MCF 10A (cell line): ENCODE data around the gene BCR. TPM values are rescaled to one million over a fixed set of nuclear protein-coding genes. Genes with fewer than 3 reads are reported as not detected.

Experiments used
- BruUV-seq: library from RNA; stranded (reverse); fragments of 400-500 nt; replicated peaks from 2 replicates; lab custom pipeline; 2021; lab: Mats Ljungman, UMichigan
- CTCF ChIA-PET: fragments of 300-600 bp; sonication (Branson Sonifier 250); formaldehyde crosslinking; extraction: SDS; loops from one replicate; lab custom pipeline; 2021; ENCODE audit warnings: antibody characterized with exemption, inconsistent platforms; lab: Yijun Ruan, JAX
- POLR2A ChIA-PET: fragments of 300-600, 350-650 bp; sonication (Branson Sonifier 250); formaldehyde crosslinking; extraction: SDS; loops from one replicate; lab custom pipeline; 2020; ENCODE audit warnings: antibody characterized with exemption, inconsistent platforms; lab: Yijun Ruan, JAX
- DNase-seq: peaks from one replicate; pipeline ENCODE4 v3.0.0-alpha.2; 2018; ENCODE audit not compliant: unreplicated experiment
- H3K27ac Mint-ChIP-seq: one replicate; pipeline ENCODE4 v1.8.0; 2022; ENCODE audit warnings: mild to moderate bottlenecking, low read depth, mixed read lengths; ENCODE audit not compliant: unreplicated experiment
- H3K27me3 Mint-ChIP-seq: one replicate; pipeline ENCODE4 v1.8.0; 2022; ENCODE audit warnings: mixed read lengths; ENCODE audit not compliant: insufficient read depth, unreplicated experiment
- H3K36me3 Mint-ChIP-seq: one replicate; pipeline ENCODE4 v1.8.0; 2022; ENCODE audit warnings: mild to moderate bottlenecking, moderate library complexity, mixed read lengths; ENCODE audit not compliant: insufficient read depth, unreplicated experiment
- H3K4me1 Mint-ChIP-seq: one replicate; pipeline ENCODE4 v1.8.0; 2022; ENCODE audit warnings: mixed read lengths; ENCODE audit not compliant: insufficient read depth, unreplicated experiment
- H3K4me3 Mint-ChIP-seq: one replicate; pipeline ENCODE4 v1.8.0; 2022; ENCODE audit warnings: mild to moderate bottlenecking, moderate library complexity, mixed read lengths; ENCODE audit not compliant: unreplicated experiment
- H3K9me3 Mint-ChIP-seq: one replicate; pipeline ENCODE4 v1.8.0; 2022; ENCODE audit warnings: mixed read lengths; ENCODE audit not compliant: unreplicated experiment
- CTCF ChIP-seq: fragments of 200-600 bp; IDR thresholded peaks from one replicate; pipeline ENCODE4 v1.8.0; 2022; ENCODE audit warnings: antibody characterized with exemption, mild to moderate bottlenecking; ENCODE audit not compliant: unreplicated experiment
- intact Hi-C: fragments of 100-400 bp; cut with micrococcal nuclease; formaldehyde crosslinking; loops from 2 replicates; pipeline ENCODE4 v1.14.1; 2022
- total RNA-seq: library from RNA; stranded (reverse); gene quantifications from 2 replicates; pipeline ENCODE4 v1.2.3, GENCODE V29; 2022

The BCR gene
- total RNA-seq, 1 experiment from 2014 or later, result 77.9 TPM

- H3K36me3 Mint-ChIP-seq, result no peaks in the 10 kb centered on the region
- no peaks in the 10 kb centered on the region for H3K27me3 Mint-ChIP-seq
- H3K4me3 Mint-ChIP-seq, result no peak overlapping the region
- BruUV-seq, result no TSS peak
- no peaks in the 10 kb centered on the region for H3K9me3 Mint-ChIP-seq
- H3K27ac Mint-ChIP-seq, result no peak overlapping the region
- no peak for DNase-seq
- ChIA-PET POLR2A (interaction anchor here (0.8 to 1.0 kb wide), 2 partner anchors 25 to 38 kb away, joined by 4 to 5 read pairs; partner anchors contain the start of gene BCR), CTCF (no interaction called here)
- peaks cover 46% of the 10 kb centered on the region for H3K4me1 Mint-ChIP-seq
- intact Hi-C loops, result no loop called here
- no peak for TF ChIP-seq CTCF
Observed at GRCh38 chr22:23218053-23218866, 38.0 kb downstream of the BCR start.

- H3K4me1 Mint-ChIP-seq, result peaks cover 50% of the 10 kb centered on the region
- H3K27me3 Mint-ChIP-seq, result no peaks in the 10 kb centered on the region
- no peak overlapping the region for H3K4me3 Mint-ChIP-seq
- DNase-seq, result no peak
- intact Hi-C loops, result no loop called here
- ChIA-PET POLR2A (interaction anchor here (0.8 to 2.1 kb wide), 3 partner anchors 13 to 39 kb away, joined by 4 to 5 read pairs (median 5); partner anchors contain the start of gene BCR), CTCF (no interaction called here)
- BruUV-seq, result no TSS peak
- no peaks in the 10 kb centered on the region for H3K36me3 Mint-ChIP-seq
- no peaks in the 10 kb centered on the region for H3K9me3 Mint-ChIP-seq
- no peak for TF ChIP-seq CTCF
- H3K27ac Mint-ChIP-seq, result no peak overlapping the region
Observed at GRCh38 chr22:23218867-23219251, 38.5 kb downstream of the BCR start.

- intact Hi-C loops, result no loop called here
- no TSS peak for BruUV-seq
- ChIA-PET CTCF (interaction anchor here (0.7 kb wide), 1 partner anchor 143 kb away, joined by 3 read pairs; no protein-coding TSS in a partner anchor), POLR2A (interaction anchor here (0.6 to 2.1 kb wide), 3 partner anchors 10 to 58 kb away, joined by 4 to 5 read pairs (median 5); no protein-coding TSS in a partner anchor)
- no peak for DNase-seq
- Mint-ChIP-seq H3K36me3 (no peaks in the 10 kb centered on the region), H3K27me3 (no peaks in the 10 kb centered on the region), H3K4me1 (peaks cover 53% of the 10 kb centered on the region), H3K27ac (no peak overlapping the region), H3K4me3 (peak overlapping the region; percentile 4), H3K9me3 (no peaks in the 10 kb centered on the region)
- TF ChIP-seq CTCF, result no peak
Observed at GRCh38 chr22:23219317-23219716, 39.0 kb downstream of the BCR start.

- CTCF ChIA-PET, result interaction anchor here (0.7 kb wide), 1 partner anchor 142 kb away, joined by 3 read pairs; no protein-coding TSS in a partner anchor
- Mint-ChIP-seq H3K4me3 (peak overlapping the region; percentile 4), H3K36me3 (no peaks in the 10 kb centered on the region), H3K27me3 (no peaks in the 10 kb centered on the region), H3K9me3 (no peaks in the 10 kb centered on the region), H3K4me1 (peaks cover 51% of the 10 kb centered on the region), H3K27ac (no peak overlapping the region)
- BruUV-seq, result no TSS peak
- no peak for TF ChIP-seq CTCF
- POLR2A ChIA-PET, result interaction anchor here (0.6 to 2.1 kb wide), 4 partner anchors 9 to 57 kb away, joined by 3 to 5 read pairs (median 4); no protein-coding TSS in a partner anchor
- peak; percentile 83 for DNase-seq
- intact Hi-C loops, result no loop called here
Observed at GRCh38 chr22:23219822-23220484, 39.6 kb downstream of the BCR start.
